ENCODE data around the gene ANKRD34A. TPM values are rescaled to one million over a fixed set of nuclear protein-coding genes. Genes with fewer than 3 reads are reported as not detected.

The ANKRD34A gene
- total RNA-seq, 1 donor from 2014 or later = 1.7 TPM

- peak overlapping the region; percentile 24 to 45 for H3K4me3 ChIP-seq
- TF ChIP-seq POLR2A (IDR thresholded peaks at IDR 0.05) = no peak
- TF ChIP-seq, protein P1, sequence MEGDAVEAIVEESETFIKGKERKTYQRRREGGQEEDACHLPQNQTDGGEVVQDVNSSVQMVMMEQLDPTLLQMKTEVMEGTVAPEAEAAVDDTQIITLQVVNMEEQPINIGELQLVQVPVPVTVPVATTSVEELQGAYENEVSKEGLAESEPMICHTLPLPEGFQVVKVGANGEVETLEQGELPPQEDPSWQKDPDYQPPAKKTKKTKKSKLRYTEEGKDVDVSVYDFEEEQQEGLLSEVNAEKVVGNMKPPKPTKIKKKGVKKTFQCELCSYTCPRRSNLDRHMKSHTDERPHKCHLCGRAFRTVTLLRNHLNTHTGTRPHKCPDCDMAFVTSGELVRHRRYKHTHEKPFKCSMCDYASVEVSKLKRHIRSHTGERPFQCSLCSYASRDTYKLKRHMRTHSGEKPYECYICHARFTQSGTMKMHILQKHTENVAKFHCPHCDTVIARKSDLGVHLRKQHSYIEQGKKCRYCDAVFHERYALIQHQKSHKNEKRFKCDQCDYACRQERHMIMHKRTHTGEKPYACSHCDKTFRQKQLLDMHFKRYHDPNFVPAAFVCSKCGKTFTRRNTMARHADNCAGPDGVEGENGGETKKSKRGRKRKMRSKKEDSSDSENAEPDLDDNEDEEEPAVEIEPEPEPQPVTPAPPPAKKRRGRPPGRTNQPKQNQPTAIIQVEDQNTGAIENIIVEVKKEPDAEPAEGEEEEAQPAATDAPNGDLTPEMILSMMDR (IDR thresholded peaks at IDR 0.05) = no peak
- TF ChIP-seq POLR2AphosphoS5 (IDR thresholded peaks at IDR 0.05; ENCODE audit: insufficient read depth in 1 of 2, low read depth in 1 of 2) = no peak
- peaks cover 45% of the 10 kb centered on the region for H3K4me1 ChIP-seq
- no peaks in the 10 kb centered on the region for H3K36me3 ChIP-seq
- no peaks in the 10 kb centered on the region for H3K9me3 ChIP-seq
- H3K27me3 ChIP-seq = no peaks in the 10 kb centered on the region
- peak overlapping the region; percentile 95 for H3K27ac ChIP-seq
- DNase-seq (ENCODE audit: extremely low spot score in 2 of 2) = no peak
- intact Hi-C loops (cut with DNase I) = loop anchor here (2.0 kb wide), 1 partner anchor 18 kb away; the partner anchor contains the start of gene TXNIP
Measured at GRCh38 chr1:145978471-145978853, 14.1 kb upstream of the ANKRD34A start.

DNA sequence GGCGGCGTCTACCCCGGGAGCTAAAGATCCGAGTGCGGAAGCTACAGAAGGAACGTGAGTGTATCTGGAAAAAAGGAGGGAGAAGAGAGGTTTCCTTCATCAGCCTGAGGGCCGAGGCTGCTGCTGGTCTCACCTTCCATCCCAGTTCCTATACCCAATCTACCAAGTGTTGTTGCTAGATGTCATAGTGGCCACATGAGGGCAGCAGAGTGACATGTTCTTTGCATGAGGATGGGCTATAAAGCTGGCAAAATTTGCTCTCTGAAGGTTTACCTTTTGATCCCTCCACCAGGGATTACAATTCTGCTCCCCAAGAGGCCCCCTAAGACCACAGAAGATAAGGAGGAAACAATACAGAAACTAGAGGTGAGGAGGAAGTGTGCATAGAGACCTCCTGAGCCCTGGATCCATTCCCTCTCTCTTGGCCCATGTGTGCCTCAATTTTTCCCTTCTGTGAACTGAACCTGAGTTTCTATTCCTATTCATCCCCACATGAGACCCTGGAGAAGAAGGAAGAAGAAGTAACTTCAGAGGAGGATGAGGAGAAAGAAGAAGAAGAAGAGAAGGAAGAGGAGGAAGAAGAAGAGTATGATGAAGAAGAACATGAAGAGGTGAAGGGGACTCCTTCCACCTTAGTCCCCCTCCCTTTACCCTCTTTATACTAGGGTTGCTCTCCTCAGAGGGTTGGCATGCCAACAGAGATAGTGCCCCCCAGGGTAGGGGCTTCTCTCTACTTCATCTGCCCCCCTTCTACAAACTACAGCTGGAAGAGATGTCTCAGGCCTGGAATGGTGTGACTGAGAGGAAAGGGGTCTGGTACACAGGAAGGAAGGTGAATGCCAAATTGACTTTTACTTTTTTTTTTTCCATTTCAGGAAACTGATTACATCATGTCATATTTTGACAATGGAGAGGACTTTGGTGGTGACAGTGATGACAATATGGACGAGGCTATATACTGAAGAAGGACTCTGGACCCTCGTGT lies 13.4 kb upstream of the ANKRD34A start:
- Histone ChIP-seq H3K4me1 (peaks cover 41% of the 10 kb centered on the region), H3K27me3 (no peaks in the 10 kb centered on the region), H3K27ac (peak overlapping the region; percentile 95), H3K4me3 (peak overlapping the region in 1 of 2 donors; percentile 10), H3K36me3 (no peaks in the 10 kb centered on the region), H3K9me3 (no peaks in the 10 kb centered on the region)
- intact Hi-C loops (cut with DNase I) = loop anchor here (2.0 kb wide), 1 partner anchor 19 kb away; the partner anchor contains the start of gene TXNIP
- peak in 1 of 2 donors; percentile 91 for DNase-seq (ENCODE audit: extremely low spot score in 2 of 2)
- peak in 1 of 2 donors; percentile 79 for TF ChIP-seq POLR2AphosphoS5 (IDR thresholded peaks at IDR 0.05; ENCODE audit: insufficient read depth in 1 of 2, low read depth in 1 of 2)
- TF ChIP-seq POLR2A (IDR thresholded peaks at IDR 0.05) = no peak
- TF ChIP-seq, protein P1 (IDR thresholded peaks at IDR 0.05) = peak; percentile 72 to 93 (median 84)

DNA sequence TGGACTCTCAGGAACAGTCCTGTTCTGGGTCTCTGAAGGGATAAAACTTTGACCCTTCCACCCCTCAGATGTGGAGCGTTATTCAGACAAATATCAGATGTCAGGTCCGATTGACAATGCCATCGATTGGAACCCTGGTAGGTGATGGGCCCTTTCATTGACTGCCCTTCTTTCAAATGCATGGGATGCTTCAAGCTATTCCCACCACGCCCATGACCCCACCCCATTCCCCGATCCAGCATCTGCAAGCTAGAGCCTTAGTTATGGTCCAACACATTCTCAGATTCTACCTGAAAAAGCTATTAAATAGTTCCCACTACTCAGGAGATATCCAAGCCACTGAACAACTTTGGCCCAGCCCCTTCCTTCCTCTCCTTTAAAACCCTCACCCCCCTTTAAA lies 12.6 kb upstream of the ANKRD34A start:
- peak overlapping the region; percentile 95 for H3K27ac ChIP-seq
- TF ChIP-seq POLR2A (IDR thresholded peaks at IDR 0.05) (no peak), POLR2AphosphoS5 (IDR thresholded peaks at IDR 0.05; ENCODE audit: insufficient read depth in 1 of 2, low read depth in 1 of 2) (no peak)
- TF ChIP-seq, protein P1 (IDR thresholded peaks at IDR 0.05) = no peak
- peaks cover 41% of the 10 kb centered on the region for H3K4me1 ChIP-seq
- intact Hi-C loops (cut with DNase I) = no loop called here
- no peak overlapping the region for H3K4me3 ChIP-seq
- DNase-seq (ENCODE audit: extremely low spot score in 2 of 2) = peak in 1 of 2 donors; percentile 87
- H3K9me3 ChIP-seq = no peaks in the 10 kb centered on the region
- no peaks in the 10 kb centered on the region for H3K27me3 ChIP-seq
- H3K36me3 ChIP-seq = no peaks in the 10 kb centered on the region

DNA sequence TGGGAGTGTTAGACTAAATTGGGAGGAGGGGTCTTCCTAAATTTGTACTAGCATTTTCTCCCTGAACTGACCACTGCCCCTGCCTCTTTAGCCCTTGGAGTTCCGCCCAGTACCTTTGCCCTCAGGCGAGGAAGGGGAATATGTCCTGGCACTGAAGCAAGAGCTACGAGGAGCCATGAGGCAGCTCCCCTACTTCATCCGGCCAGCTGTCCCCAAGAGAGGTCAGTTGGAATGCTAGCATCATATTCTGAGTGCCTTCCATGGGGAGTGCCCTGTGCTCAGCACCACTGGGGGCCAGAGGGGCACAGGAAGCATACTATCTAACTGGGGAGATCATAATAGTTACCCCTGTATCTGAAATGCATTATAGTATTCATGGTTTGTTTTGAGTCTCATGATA lies 10.8 kb upstream of the ANKRD34A start:
- no peaks in the 10 kb centered on the region for H3K36me3 ChIP-seq
- H3K27ac ChIP-seq = no peak overlapping the region
- no peak overlapping the region for H3K4me3 ChIP-seq
- peaks cover 29% of the 10 kb centered on the region for H3K4me1 ChIP-seq
- TF ChIP-seq, protein P1 (IDR thresholded peaks at IDR 0.05) = no peak
- TF ChIP-seq POLR2AphosphoS5 (IDR thresholded peaks at IDR 0.05; ENCODE audit: insufficient read depth in 1 of 2, low read depth in 1 of 2) (no peak), POLR2A (IDR thresholded peaks at IDR 0.05) (no peak)
- peak in 1 of 2 donors; percentile 86 for DNase-seq (ENCODE audit: extremely low spot score in 2 of 2)
- no peaks in the 10 kb centered on the region for H3K27me3 ChIP-seq
- H3K9me3 ChIP-seq = no peaks in the 10 kb centered on the region
- intact Hi-C loops (cut with DNase I) = no loop called here

Measured in vagina (tissue), 2 donors.